Chondrocyte (in vitro differentiated cells): Measurements from ENCODE around the gene TUT7. TPM values are rescaled to one million over a fixed set of nuclear protein-coding genes. Genes with fewer than 3 reads are reported as not detected.
A peak's percentile ranks its signal among the peaks of the same experiment; 100 is the strongest.

Source experiments
- DNase-seq: peaks from one replicate; pipeline ENCODE4 v3.0.0; 2021; ENCODE audit warnings: mixed read lengths, low spot score
- H3K27ac Mint-ChIP-seq: one replicate; pipeline ENCODE4 v1.8.0; 2021; ENCODE audit warnings: mild to moderate bottlenecking, moderate library complexity, mixed read lengths; ENCODE audit not compliant: unreplicated experiment
- H3K27me3 Mint-ChIP-seq: 2 replicates; pipeline ENCODE4 v1.8.0; 2021; ENCODE audit warnings: low read depth, mixed read lengths
- H3K36me3 Mint-ChIP-seq: 2 replicates; pipeline ENCODE4 v1.8.0; 2021; ENCODE audit warnings: low read depth, mixed read lengths
- H3K4me1 Mint-ChIP-seq: 2 replicates; pipeline ENCODE4 v1.8.0; 2021; ENCODE audit warnings: low read depth, mild to moderate bottlenecking, mixed read lengths
- H3K4me3 Mint-ChIP-seq: one replicate; pipeline ENCODE4 v1.8.0; 2021; ENCODE audit warnings: mild to moderate bottlenecking, moderate library complexity, mixed read lengths; ENCODE audit not compliant: unreplicated experiment
- H3K9me3 Mint-ChIP-seq: 2 replicates; pipeline ENCODE4 v1.8.0; 2021; ENCODE audit warnings: low read depth, mixed read lengths
- total RNA-seq: library from RNA; stranded (reverse); gene quantifications from 3 replicates; pipeline ENCODE4 v1.2.1, GENCODE V29; 2021
- TF ChIP-seq, protein P1 (sequence below): fragments of 200-600 bp; sonication (generic); IDR thresholded peaks from 2 replicates; pipeline ENCODE4 v1.5.0; 2021; ENCODE audit warnings: antibody characterized with exemption, mild to moderate bottlenecking, moderate library complexity

Gene TUT7
- total RNA-seq, 1 donor from 2014 or later = 22.3 TPM

DNA sequence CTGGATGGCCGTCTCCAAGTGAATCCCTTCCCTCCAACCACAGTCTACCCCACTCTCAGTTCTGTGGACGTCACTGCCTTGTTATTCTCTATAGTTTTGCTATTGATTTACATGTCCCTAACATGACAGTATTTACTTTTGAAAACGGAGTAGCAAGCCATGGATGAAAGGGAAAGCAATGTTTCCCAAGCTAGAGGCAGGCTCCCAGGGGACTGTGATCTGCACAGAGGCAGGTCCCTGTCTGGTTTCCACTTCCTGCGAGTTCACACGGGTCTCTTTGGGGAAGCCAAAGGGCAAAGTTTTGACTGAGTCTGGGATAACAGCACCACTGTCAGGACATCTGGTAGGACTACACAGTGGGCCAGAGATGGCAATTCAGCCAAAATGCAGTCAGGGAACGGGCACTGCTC lies 107.5 kb downstream of the TUT7 start:
- Mint-ChIP-seq H3K4me3 (no peak overlapping the region), H3K27me3 (no peaks in the 10 kb centered on the region), H3K36me3 (no peaks in the 10 kb centered on the region), H3K9me3 (no peaks in the 10 kb centered on the region), H3K4me1 (peaks cover 22% of the 10 kb centered on the region), H3K27ac (no peak overlapping the region)
- TF ChIP-seq, protein P1, sequence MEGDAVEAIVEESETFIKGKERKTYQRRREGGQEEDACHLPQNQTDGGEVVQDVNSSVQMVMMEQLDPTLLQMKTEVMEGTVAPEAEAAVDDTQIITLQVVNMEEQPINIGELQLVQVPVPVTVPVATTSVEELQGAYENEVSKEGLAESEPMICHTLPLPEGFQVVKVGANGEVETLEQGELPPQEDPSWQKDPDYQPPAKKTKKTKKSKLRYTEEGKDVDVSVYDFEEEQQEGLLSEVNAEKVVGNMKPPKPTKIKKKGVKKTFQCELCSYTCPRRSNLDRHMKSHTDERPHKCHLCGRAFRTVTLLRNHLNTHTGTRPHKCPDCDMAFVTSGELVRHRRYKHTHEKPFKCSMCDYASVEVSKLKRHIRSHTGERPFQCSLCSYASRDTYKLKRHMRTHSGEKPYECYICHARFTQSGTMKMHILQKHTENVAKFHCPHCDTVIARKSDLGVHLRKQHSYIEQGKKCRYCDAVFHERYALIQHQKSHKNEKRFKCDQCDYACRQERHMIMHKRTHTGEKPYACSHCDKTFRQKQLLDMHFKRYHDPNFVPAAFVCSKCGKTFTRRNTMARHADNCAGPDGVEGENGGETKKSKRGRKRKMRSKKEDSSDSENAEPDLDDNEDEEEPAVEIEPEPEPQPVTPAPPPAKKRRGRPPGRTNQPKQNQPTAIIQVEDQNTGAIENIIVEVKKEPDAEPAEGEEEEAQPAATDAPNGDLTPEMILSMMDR = peak; percentile 49
- no peak for DNase-seq

DNA sequence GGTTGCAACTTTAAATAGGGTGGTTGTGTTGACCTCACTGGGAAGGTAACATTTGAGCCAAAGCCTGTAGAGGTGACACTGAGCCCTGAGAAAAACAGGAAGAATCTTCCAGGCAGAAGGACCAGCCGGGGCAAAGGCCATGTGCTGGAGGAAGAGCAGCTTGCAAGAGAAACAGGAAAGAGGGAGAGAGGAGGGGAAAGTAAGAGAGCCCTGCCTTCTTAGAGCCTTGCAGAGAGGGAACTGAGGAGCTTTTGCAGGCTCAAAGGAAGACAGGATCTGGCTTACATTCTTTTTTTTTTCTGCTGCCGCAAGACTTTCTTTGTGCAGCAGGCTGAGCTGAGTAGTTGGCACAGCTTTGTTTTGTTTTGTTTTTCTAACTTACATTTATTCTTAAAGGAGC lies 112.1 kb downstream of the TUT7 start:
- no peak overlapping the region for H3K4me3 Mint-ChIP-seq

DNA sequence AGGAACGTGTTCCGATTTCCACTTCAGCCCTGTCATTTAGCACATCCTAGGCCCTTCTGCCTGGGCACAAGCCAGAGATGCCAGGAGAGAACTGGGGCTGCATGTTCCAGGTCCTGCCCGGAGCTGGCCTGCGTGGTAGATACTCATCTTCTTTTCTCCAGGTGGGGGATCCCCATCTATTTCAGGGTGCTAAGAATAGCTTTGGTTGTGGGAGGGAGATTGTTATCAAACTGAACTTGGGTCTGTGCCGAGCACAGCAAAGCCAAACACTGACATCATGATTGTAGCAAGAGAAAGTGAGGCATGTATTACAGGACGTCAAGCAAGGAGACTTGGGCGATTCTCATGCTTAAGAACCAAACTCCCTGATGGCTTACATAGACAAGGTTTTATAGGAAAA lies 113.0 kb downstream of the TUT7 start:
- no peak overlapping the region for H3K27ac Mint-ChIP-seq
- peaks cover 6% of the 10 kb centered on the region for H3K4me1 Mint-ChIP-seq
- TF ChIP-seq, protein P1 = no peak
- no peaks in the 10 kb centered on the region for H3K9me3 Mint-ChIP-seq
- no peak overlapping the region for H3K4me3 Mint-ChIP-seq
- no peaks in the 10 kb centered on the region for H3K36me3 Mint-ChIP-seq
- no peak for DNase-seq
- no peaks in the 10 kb centered on the region for H3K27me3 Mint-ChIP-seq

More for the DNA sequence above, 112.1 kb downstream of the TUT7 start:
- no peaks in the 10 kb centered on the region for H3K27me3 Mint-ChIP-seq
- H3K27ac Mint-ChIP-seq = no peak overlapping the region
- H3K36me3 Mint-ChIP-seq = no peaks in the 10 kb centered on the region
- peaks cover 12% of the 10 kb centered on the region for H3K4me1 Mint-ChIP-seq
- H3K9me3 Mint-ChIP-seq = no peaks in the 10 kb centered on the region
- DNase-seq = no peak
- TF ChIP-seq, protein P1 = no peak

DNA sequence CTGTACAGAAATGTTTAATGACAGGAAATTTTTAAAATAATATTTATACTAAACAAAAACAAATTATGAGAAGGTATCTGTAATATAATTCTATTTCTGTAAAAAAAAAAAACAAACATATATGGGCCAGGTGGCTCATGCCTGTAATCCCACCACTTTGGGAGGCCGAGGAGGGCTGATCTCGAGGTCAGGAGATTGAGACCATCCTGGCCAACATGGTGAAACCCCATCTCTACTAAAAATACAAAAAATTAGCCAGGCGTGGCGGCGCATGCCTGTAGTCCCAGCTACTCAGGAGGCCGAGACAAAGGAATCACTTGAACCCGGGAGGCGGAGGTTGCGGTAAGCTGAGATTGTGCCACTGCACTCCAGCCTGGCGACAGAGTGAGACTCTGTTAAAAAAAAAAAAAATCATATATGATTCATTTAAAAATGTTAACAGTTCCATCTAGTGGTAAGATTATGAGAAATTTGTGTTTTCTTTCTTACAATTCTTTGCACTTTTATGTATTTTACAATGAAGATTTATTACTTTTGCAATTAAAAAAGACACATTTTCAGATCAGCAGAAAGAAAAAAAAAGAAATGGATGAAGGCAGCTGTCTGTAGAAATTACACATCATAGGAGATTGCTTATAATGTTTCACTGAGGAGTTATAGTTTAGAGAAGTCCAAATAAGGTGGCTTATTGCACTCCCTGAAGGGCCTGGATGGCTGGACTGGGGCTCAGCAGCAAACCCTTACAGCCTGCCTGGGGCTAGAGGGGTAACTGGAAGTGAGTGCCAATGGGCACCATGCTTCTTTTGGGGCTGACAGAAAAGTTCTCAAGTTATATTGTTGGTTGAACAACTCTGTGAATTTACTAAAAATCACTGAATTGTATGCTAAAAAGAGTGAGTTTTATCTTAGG lies 115.1 kb downstream of the TUT7 start:
- no peak overlapping the region for H3K27ac Mint-ChIP-seq
- no peaks in the 10 kb centered on the region for H3K9me3 Mint-ChIP-seq
- H3K36me3 Mint-ChIP-seq = no peaks in the 10 kb centered on the region
- H3K4me1 Mint-ChIP-seq = peaks cover 6% of the 10 kb centered on the region
- no peaks in the 10 kb centered on the region for H3K27me3 Mint-ChIP-seq
- TF ChIP-seq, protein P1 = peak; percentile 80
- no peak for DNase-seq
- H3K4me3 Mint-ChIP-seq = no peak overlapping the region

Other genes with a start within 250 kb of the TUT7 start
- gene C9orf153, start 94.8 kb downstream of the TUT7 start, total RNA-seq = 0.48 TPM in 1 of 3 replicates, not detected in the others
- gene ISCA1, start 71.9 kb downstream of the TUT7 start, total RNA-seq = 24.1 to 29.2 TPM (median 25.1 TPM) in 3 replicates